AG09309 (cell line): ENCODE measurements around the gene SLC25A53.

Source experiments
- DNase-seq: peaks from one replicate; pipeline ENCODE4 v3.0.0-alpha.2; 2010; ENCODE audit warnings: low read depth
- H3K4me3 ChIP-seq: 2 replicates; pipeline ENCODE4 v1.5.1; 2011; ENCODE audit warnings: mild to moderate bottlenecking, low read depth, low read length, moderate library complexity; ENCODE audit not compliant: control insufficient read depth
- CTCF ChIP-seq: IDR thresholded peaks from 2 replicates; pipeline ENCODE4 v1.5.1; 2011; ENCODE audit warnings: mild to moderate bottlenecking, low read depth, low read length, inconsistent platforms; ENCODE audit not compliant: insufficient read depth, control insufficient read depth; ENCODE audit errors: missing control alignments

SLC25A53 gene

GRCh38 chrX:104187931-104188330 is 31.1 kb upstream of the SLC25A53 start:
- no peak for DNase-seq
- H3K4me3 ChIP-seq, result no peak overlapping the region
- no peak for TF ChIP-seq CTCF

- no peak for TF ChIP-seq CTCF
- H3K4me3 ChIP-seq, result no peak overlapping the region
- no peak for DNase-seq
These were observed 26.9 kb upstream of the SLC25A53 start for GRCh38 chrX:104183685-104184084.

GRCh38 chrX:104173841-104174240 is 17.0 kb upstream of the SLC25A53 start:
- H3K4me3 ChIP-seq, result no peak overlapping the region
- TF ChIP-seq CTCF, result no peak
- DNase-seq, result no peak

- no peak overlapping the region for H3K4me3 ChIP-seq
- no peak for TF ChIP-seq CTCF
- no peak for DNase-seq
These were observed 16.0 kb upstream of the SLC25A53 start for GRCh38 chrX:104172788-104173187.

- no peak for DNase-seq
- TF ChIP-seq CTCF, result no peak
- no peak overlapping the region for H3K4me3 ChIP-seq
These were observed 15.3 kb upstream of the SLC25A53 start for GRCh38 chrX:104172121-104172520.

- no peak for DNase-seq
- no peak for TF ChIP-seq CTCF
- no peak overlapping the region for H3K4me3 ChIP-seq
These were observed 11.3 kb upstream of the SLC25A53 start for GRCh38 chrX:104168127-104168526.
